GM21825 (cell line): Measurements from ENCODE around the gene RBFOX1.

ENCODE experiments used
- ATAC-seq: cut with Tn5 transposase; IDR thresholded peaks from one replicate; pipeline ENCODE4 v1.9.1; 2021; ENCODE audit warnings: mild to moderate bottlenecking, moderate library complexity; ENCODE audit not compliant: unreplicated experiment

The RBFOX1 gene

GRCh38 chr16:7650431-7650830, 317.8 kb downstream of the RBFOX1 start:
- no peak for ATAC-seq

- ATAC-seq = no peak
These were observed 319.3 kb downstream of the RBFOX1 start for GRCh38 chr16:7651803-7652570.

DNA sequence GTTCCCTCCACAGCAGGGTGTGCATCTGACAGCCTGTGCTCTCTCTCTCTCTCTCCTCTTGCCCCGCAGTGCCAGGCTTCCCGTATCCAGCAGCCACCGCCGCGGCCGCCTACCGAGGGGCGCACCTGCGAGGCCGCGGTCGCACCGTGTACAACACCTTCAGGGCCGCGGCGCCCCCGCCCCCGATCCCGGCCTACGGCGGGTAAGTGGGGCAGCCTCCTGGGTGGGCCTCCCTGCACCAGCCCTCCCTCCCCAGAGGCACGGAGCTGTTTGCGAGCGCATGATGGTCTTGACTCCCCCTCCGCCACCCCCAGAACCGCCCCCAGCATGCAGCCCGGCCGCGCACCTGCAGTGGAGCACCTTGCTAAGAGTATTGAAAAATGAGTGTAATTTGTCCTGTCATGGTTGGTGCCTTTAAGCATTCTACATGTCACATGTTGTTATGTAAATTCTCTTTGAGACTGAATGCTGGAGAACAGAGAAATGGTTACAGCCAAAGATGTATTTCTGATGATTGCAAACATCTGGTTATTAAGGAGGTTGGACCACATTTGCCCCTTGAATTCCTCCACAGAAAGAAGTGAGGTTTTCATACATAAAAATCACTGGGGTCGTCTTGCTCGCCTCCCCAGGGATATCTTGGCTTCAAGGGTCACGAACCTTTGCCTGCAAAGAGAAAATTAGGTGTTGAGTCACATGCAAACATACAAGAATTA, 321.3 kb downstream of the RBFOX1 start:
- no peak for ATAC-seq

DNA sequence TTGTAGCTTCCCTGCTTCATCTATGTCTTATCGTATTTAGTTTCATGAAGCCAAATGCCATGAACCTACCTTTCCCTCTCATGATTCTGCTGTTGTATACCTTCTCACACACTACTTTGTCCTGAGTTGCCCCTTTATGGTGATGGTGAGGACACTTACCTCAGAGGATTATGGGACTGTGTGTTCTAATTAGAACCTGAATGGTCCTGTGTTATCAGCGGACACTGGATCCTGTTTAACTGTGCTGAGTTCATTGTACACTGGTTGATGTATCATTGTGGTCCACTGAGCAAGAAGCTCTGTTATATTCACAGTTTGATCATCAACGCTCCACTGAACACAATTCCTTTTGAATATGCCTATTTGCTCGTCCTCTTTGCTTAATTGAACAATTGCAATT, 343.0 kb downstream of the RBFOX1 start:
- no peak for ATAC-seq

GRCh38 chr16:7680296-7680695, 347.7 kb downstream of the RBFOX1 start:
- ATAC-seq = no peak

GRCh38 chr16:7688811-7689210, 356.2 kb downstream of the RBFOX1 start:
- ATAC-seq = no peak

GRCh38 chr16:7689234-7689633, 356.6 kb downstream of the RBFOX1 start:
- ATAC-seq = no peak

DNA sequence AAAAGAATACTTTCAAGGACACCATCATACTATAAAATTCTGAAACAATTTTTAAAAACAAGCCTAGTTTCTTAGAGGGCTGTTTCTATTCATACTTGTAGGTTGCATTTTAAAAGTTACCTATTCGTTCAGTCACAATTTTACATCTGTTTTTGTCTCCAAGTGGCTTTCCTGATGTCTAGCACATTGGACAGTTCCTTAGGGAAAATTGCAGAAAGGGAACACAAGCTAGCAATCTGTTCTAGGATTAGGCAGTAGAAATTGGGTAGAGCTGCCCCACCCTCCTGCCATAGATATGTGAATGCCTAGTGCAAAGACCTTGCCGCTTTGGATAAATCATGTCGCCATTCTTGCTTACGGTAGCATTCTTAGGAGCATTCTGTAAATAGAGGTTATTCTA, 358.9 kb downstream of the RBFOX1 start:
- ATAC-seq = no peak

GRCh38 chr16:7703672-7704071, 371.0 kb downstream of the RBFOX1 start:
- ATAC-seq = no peak

DNA sequence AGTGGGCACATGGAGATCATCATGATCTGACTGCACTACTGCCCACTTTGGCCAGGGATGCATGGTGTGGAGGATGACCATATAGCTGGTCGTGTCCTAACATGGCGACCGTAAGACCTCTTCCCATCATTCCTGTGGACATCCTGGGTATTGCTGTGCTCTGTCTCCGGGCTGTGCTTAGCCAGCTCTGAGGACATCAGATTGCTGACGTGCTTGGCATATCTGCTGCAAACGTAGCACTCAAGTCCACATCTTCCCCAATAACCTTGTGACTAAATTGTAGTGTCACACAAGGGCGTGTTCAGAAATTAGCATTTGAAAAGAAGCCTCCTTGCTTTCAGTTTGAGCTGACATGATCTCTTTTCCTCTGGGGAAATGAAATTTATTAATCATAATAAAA, 373.2 kb downstream of the RBFOX1 start:
- no peak for ATAC-seq

GRCh38 chr16:7709186-7709585, 376.5 kb downstream of the RBFOX1 start:
- ATAC-seq = no peak

DNA sequence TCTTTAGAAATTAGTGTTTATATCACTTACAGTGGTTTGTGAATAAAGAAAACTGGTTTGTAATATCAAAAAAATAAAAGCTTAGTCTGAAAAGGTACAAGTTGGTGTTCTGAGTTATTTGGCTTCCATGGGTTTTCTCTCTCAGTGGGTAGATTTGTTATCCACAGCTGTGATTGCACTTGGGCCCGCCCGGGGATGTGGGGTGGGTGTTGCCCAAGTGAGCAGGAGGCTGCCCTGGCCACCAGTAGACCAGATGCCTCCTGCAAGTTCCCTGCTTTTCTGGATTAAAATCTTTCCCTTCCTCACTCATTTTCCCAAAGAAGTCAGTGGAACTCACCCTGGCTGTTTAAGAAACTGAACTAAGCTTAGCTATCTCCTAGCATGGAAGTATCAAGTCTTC, 380.6 kb downstream of the RBFOX1 start:
- no peak for ATAC-seq

- ATAC-seq = no peak
These were observed 382.1 kb downstream of the RBFOX1 start for GRCh38 chr16:7714775-7715174.

- ATAC-seq = no peak
These were observed 384.3 kb downstream of the RBFOX1 start for GRCh38 chr16:7716660-7717550.

DNA sequence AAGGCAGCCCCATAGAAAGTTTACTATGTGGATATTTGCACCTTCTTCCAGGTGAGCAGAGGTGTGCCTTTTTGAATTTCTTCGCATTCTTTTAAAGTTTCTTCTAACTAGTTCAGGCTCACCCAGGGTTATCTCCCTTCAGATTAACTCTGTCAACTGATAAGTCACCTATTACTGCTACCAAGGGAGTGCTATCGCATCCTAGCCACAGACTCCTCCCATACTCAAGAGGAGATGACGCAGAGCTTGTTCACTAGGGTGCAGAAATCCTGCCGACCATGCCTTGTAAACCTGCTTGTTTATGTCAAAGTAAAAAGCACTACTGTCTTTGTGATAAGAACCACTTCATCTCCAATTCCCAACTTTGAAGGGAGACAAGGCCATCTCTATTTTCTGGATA, 390.1 kb downstream of the RBFOX1 start:
- ATAC-seq = no peak

GRCh38 chr16:7731141-7731540, 398.5 kb downstream of the RBFOX1 start:
- no peak for ATAC-seq

- ATAC-seq = no peak
These were observed 403.6 kb downstream of the RBFOX1 start for GRCh38 chr16:7736138-7736665.

DNA sequence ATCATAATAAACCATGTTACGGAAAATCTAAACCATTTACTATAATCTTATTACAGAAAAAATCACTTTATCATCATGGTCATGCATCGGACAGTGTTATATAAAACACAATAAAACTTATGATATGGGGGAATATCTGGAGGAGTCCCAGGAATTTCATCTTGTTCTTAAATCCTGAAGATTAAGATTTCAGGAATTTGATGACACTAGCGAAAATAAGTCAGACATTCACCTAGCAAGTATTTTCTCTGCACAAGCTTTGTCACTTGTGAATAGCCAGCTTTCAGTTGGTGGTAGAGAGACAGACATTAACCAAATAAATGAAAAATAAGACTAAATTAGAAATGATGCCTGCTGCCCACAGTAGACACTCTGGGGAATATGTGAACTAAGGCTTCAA, 410.0 kb downstream of the RBFOX1 start:
- ATAC-seq = no peak

DNA sequence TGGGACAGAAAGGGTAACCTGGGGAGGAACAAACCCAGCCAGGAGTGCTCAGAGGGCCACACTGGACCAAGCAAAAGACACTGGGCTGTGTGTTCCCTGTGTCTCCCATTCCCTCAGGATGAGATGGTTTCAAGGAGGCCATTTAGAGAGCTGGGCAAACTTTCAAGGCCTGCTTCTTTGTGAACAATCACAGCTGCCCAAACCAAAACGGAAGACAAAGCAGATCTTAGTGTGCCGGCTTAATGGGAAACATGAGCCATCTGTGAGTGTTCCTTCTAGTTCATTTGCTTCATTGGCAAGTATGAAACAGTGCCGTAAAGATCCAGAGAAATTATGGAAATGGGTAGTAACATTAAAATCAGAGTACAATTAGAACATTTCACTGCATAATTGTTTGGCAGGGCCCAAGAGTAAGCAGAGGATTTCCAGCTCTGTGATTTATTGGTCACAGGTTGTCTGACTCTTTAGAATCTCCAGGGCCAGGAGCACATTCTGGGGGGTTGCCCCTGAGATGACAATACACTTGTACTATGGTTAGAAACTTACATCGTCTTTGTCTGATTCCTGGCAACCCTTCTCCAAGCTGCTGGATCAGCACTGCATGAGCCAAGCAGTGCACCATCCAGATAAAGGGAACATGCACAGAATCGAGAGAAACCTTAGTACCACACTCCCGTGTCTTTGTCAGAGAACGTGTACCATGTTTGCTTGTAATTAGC, 412.1 kb downstream of the RBFOX1 start:
- ATAC-seq = no peak

DNA sequence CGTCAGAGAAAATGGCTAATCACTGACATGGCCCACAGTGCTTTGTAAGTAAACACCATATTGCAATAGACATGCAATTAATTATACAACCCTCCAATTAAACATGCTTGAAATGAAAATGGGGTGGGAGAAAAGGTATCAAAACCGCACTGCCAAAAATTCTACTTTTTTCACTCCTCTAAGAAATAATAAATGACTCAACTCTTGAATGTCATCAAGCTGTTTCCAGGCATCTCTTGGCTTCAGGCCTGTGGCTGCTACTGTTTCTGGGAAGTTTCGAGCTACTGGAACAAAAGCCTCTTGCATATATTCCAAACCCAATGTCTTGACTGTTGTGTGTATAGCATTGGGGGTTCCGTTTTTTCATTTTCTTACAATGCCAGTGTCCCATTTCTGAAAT, 412.6 kb downstream of the RBFOX1 start:
- no peak for ATAC-seq

- no peak for ATAC-seq
These were observed 414.3 kb downstream of the RBFOX1 start for GRCh38 chr16:7746941-7747340.
